HG02885 (cell line): ENCODE measurements around the gene CCNE1.

Experiments used
- ATAC-seq: cut with Tn5 transposase; IDR thresholded peaks from one replicate; pipeline ENCODE4 v1.9.1; 2021; ENCODE audit warnings: mild to moderate bottlenecking; ENCODE audit not compliant: unreplicated experiment, poor library complexity

Gene CCNE1

DNA sequence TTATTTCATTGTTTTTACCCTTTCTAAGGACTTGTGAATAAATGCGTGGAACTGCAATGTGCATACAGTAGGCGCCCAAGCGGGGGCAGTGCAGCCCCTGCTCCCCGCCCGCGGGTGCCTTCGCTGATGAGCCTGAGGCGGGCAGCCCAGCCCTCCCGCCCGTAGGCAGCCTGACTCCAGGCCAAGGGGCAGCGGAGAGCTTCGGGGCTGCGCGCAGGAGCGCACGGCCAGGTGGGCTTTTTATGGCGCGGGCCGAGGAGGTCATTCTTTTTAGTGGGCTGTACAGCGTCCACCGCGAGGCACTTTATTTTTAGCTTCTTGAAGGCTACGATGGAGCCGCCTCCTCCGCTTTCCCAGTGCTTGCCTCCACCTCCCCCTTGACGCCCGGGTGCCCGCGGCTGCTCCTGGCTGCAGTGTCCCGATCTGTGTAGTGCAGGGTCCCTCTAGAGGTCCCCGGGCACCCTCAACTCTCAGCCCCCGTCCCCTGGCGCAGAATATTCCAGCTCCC, 60.5 kb downstream of the CCNE1 start:
- no peak for ATAC-seq

DNA sequence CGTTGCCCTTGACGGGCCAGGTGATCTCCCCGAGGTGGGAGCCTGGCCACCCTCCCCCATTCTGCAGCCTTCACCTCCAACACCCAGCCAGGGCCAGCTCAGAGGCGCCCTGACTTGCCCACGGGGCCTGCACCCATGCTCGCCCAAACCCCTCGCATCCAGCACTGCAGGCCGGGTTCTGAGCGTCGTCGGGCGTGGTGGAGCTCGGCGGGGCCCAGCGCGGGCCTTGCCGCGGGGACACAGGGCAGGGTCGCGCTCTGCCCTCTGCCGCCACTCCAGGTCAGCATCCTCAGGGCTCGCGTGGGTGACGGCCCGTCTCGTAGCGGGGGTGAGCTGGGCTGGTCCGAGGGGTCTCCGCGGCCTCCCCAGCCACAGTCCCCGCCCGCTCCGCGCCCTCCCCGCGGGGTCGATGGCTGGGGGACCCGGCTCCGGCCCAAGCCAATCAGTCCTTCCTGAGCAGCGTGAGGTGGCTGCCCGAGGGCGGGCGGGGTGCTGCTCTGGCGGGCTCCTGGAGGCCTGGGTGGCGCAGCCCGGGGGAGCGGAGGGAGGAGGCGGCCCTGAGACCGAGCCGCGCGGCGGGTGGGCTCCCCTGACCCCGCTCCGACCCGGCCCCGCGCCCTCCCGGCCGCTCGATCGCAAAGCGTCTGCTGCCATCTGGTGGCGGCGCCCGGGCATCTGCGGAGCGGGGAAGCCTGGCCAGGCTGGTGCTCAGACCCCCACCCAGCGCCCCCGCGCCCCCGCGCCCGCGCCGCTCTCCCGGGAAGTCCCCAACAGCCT, 61.4 kb downstream of the CCNE1 start:
- peak; percentile 70 for ATAC-seq
